Neuron (in vitro differentiated cells): ENCODE measurements around the gene RAB40C.

Experiments
- H2AFZ ChIP-seq: one replicate; pipeline ENCODE4 v1.6.1; 2013; ENCODE audit warnings: low read depth, mild to moderate bottlenecking, inconsistent platforms, low read length, moderate library complexity
- H3K27me3 ChIP-seq: one replicate; pipeline ENCODE4 v1.6.1; 2013; ENCODE audit warnings: low read length; ENCODE audit not compliant: insufficient read depth
- H3K36me3 ChIP-seq: one replicate; pipeline ENCODE4 v1.6.1; 2013; ENCODE audit warnings: low read length; ENCODE audit not compliant: insufficient read depth
- H3K4me1 ChIP-seq: one replicate; pipeline ENCODE4 v1.6.1; 2013; ENCODE audit warnings: low read length; ENCODE audit not compliant: insufficient read depth
- H3K4me3 ChIP-seq: 2 replicates; pipeline ENCODE4 v1.5.1; 2013; ENCODE audit warnings: mild to moderate bottlenecking, low read length, moderate library complexity
- H3K9me3 ChIP-seq: one replicate; pipeline ENCODE4 v1.6.1; 2013; ENCODE audit warnings: low read length

Gene RAB40C

GRCh38 chr16:632486-633335 lies 42.8 kb downstream of the RAB40C start:
- Histone ChIP-seq H3K27me3 (no peaks in the 10 kb centered on the region), H3K9me3 (no peaks in the 10 kb centered on the region), H3K36me3 (peaks cover 24% of the 10 kb centered on the region), H3K4me3 (no peak overlapping the region), H3K4me1 (peaks cover 53% of the 10 kb centered on the region), H2AFZ (no peak overlapping the region)

DNA sequence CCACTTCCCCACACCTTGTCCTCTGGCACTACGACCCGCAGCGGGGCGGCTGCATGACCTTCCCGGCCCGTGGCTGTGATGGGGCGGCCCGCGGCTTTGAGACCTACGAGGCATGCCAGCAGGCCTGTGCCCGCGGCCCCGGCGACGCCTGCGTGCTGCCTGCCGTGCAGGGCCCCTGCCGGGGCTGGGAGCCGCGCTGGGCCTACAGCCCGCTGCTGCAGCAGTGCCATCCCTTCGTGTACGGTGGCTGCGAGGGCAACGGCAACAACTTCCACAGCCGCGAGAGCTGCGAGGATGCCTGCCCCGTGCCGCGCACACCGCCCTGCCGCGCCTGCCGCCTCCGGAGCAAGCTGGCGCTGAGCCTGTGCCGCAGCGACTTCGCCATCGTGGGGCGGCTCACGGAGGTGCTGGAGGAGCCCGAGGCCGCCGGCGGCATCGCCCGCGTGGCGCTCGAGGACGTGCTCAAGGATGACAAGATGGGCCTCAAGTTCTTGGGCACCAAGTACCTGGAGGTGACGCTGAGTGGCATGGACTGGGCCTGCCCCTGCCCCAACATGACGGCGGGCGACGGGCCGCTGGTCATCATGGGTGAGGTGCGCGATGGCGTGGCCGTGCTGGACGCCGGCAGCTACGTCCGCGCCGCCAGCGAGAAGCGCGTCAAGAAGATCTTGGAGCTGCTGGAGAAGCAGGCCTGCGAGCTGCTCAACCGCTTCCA lies 43.6 kb downstream of the RAB40C start:
- Histone ChIP-seq H2AFZ (no peak overlapping the region), H3K9me3 (no peaks in the 10 kb centered on the region), H3K4me3 (no peak overlapping the region), H3K27me3 (no peaks in the 10 kb centered on the region), H3K36me3 (peaks cover 19% of the 10 kb centered on the region), H3K4me1 (peaks cover 55% of the 10 kb centered on the region)

- H3K4me1 ChIP-seq: peaks cover 53% of the 10 kb centered on the region
- H3K4me3 ChIP-seq: no peak overlapping the region
- no peaks in the 10 kb centered on the region for H3K9me3 ChIP-seq
- H3K27me3 ChIP-seq: no peaks in the 10 kb centered on the region
- no peak overlapping the region for H2AFZ ChIP-seq
- peaks cover 17% of the 10 kb centered on the region for H3K36me3 ChIP-seq
Observed at GRCh38 chr16:634051-634670, 44.3 kb downstream of the RAB40C start.

GRCh38 chr16:634996-635395 lies 45.1 kb downstream of the RAB40C start:
- Histone ChIP-seq H3K27me3 (no peaks in the 10 kb centered on the region), H3K36me3 (peaks cover 17% of the 10 kb centered on the region), H3K4me3 (peak overlapping the region; percentile 74), H3K9me3 (no peaks in the 10 kb centered on the region), H3K4me1 (peaks cover 45% of the 10 kb centered on the region), H2AFZ (no peak overlapping the region)

GRCh38 chr16:635573-636205 lies 45.8 kb downstream of the RAB40C start:
- Histone ChIP-seq H3K9me3 (no peaks in the 10 kb centered on the region), H3K36me3 (peaks cover 17% of the 10 kb centered on the region), H3K4me1 (peaks cover 38% of the 10 kb centered on the region), H3K4me3 (peak overlapping the region; percentile 74), H3K27me3 (no peaks in the 10 kb centered on the region), H2AFZ (peak overlapping the region; percentile 6)

GRCh38 chr16:636206-637080 lies 46.6 kb downstream of the RAB40C start, which contains the start of gene METTL26:
METTL26 (minus strand) TSS chr16:636305; CDS start chr16:636290, 15 bp downstream.
- Histone ChIP-seq H2AFZ (peak within 1 kb of the TSS; percentile 6), H3K36me3 (peaks cover 17% of the 10 kb centered on the region), H3K4me3 (peak within 1 kb of the TSS; percentile 74), H3K4me1 (peaks cover 36% of the 10 kb centered on the region), H3K9me3 (no peaks in the 10 kb centered on the region), H3K27me3 (no peaks in the 10 kb centered on the region)

- Histone ChIP-seq H2AFZ (no peak overlapping the region), H3K4me1 (peaks cover 38% of the 10 kb centered on the region), H3K27me3 (no peaks in the 10 kb centered on the region), H3K36me3 (peaks cover 17% of the 10 kb centered on the region), H3K9me3 (no peaks in the 10 kb centered on the region), H3K4me3 (peak overlapping the region; percentile 74)
Observed at GRCh38 chr16:637081-638018, 47.5 kb downstream of the RAB40C start.

DNA sequence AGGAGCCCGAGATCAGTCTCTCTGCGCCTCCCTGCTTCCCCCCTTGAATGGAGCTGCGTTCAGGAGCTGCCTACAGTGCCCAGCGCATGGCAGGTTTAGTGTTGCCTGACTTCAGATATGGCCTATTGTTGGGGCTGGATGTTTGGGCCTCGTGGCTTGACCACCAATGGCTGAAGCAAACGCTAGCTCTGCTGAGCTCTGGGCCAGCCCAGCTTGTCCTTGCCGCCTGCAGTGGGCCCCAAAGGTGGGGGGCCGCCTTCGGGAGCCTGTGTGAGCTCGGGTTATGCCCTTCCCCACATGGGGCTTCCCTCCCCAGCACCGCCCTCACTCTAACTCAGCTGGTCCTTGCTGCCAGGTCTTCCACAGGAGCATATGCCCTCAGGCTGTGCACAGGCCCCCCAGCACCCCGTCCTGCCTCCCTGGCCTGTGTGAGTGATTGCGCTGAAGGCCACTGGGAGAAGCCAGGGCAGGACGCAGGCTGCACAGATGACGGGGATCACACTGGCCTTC lies 48.2 kb downstream of the RAB40C start:
- H3K36me3 ChIP-seq: peaks cover 12% of the 10 kb centered on the region
- no peak overlapping the region for H3K4me3 ChIP-seq
- H3K4me1 ChIP-seq: peaks cover 40% of the 10 kb centered on the region
- H2AFZ ChIP-seq: no peak overlapping the region
- no peaks in the 10 kb centered on the region for H3K27me3 ChIP-seq
- no peaks in the 10 kb centered on the region for H3K9me3 ChIP-seq

DNA sequence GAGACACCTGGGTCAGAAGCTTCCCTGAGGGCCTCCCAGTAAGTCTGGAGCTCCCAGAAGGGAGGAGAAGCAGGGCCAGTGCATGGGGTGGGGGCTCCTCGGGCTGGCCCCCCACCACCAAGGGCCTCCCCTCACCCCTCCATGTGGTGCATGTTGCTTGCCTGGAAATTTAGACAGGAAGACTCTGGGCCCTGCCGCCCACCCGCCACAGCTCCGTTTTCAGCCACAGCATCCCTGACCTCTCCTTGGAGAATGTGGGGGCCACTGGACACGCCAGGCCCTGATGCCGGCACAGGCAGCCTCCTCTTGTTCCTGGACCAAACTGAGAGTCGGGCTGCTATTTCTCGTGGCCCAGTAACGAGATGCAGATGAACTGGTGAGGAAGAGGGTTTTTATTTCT lies 49.0 kb downstream of the RAB40C start:
- Histone ChIP-seq H3K4me1 (peaks cover 40% of the 10 kb centered on the region), H3K4me3 (no peak overlapping the region), H3K27me3 (no peaks in the 10 kb centered on the region), H3K36me3 (peaks cover 7% of the 10 kb centered on the region), H2AFZ (no peak overlapping the region), H3K9me3 (no peaks in the 10 kb centered on the region)

GRCh38 chr16:640614-641013 lies 50.7 kb downstream of the RAB40C start:
- Histone ChIP-seq H3K9me3 (no peaks in the 10 kb centered on the region), H3K4me3 (no peak overlapping the region), H3K4me1 (peaks cover 30% of the 10 kb centered on the region), H3K27me3 (no peaks in the 10 kb centered on the region), H3K36me3 (no peaks in the 10 kb centered on the region), H2AFZ (no peak overlapping the region)
